WTC11 (cell line): Measurements from ENCODE around the gene EDDM3A.

Source experiments
- ATF1 ChIP-seq: sonication (generic); formaldehyde crosslinking; IDR thresholded peaks from 2 replicates; pipeline ENCODE4 v1.8.1; 2023; ENCODE audit warnings: mild to moderate bottlenecking, moderate library complexity, missing genetic modification reagents
- GABPB1 ChIP-seq: sonication (generic); formaldehyde crosslinking; IDR thresholded peaks from 2 replicates; pipeline ENCODE4 v1.8.1; 2023; ENCODE audit warnings: mild to moderate bottlenecking, missing genetic modification reagents
- RELA ChIP-seq: sonication (generic); formaldehyde crosslinking; IDR thresholded peaks from 2 replicates; pipeline ENCODE4 v1.8.1; 2022; ENCODE audit warnings: missing genetic modification reagents, mild to moderate bottlenecking, borderline replicate concordance
- ZNF263 ChIP-seq: sonication (generic); formaldehyde crosslinking; IDR thresholded peaks from 2 replicates; pipeline ENCODE4 v1.8.1; 2022; ENCODE audit warnings: low read depth, mild to moderate bottlenecking, moderate library complexity, missing genetic modification reagents
- TF ChIP-seq, protein P1 (sequence below): fragments of 200-600 bp; IDR thresholded peaks from 2 replicates; pipeline ENCODE4 v1.8.0; 2022; ENCODE audit warnings: antibody characterized with exemption
- TF ChIP-seq, protein P2 (sequence below): sonication (generic); formaldehyde crosslinking; IDR thresholded peaks from 2 replicates; pipeline ENCODE4 v1.8.0; 2022; ENCODE audit warnings: missing genetic modification reagents

DNA sequence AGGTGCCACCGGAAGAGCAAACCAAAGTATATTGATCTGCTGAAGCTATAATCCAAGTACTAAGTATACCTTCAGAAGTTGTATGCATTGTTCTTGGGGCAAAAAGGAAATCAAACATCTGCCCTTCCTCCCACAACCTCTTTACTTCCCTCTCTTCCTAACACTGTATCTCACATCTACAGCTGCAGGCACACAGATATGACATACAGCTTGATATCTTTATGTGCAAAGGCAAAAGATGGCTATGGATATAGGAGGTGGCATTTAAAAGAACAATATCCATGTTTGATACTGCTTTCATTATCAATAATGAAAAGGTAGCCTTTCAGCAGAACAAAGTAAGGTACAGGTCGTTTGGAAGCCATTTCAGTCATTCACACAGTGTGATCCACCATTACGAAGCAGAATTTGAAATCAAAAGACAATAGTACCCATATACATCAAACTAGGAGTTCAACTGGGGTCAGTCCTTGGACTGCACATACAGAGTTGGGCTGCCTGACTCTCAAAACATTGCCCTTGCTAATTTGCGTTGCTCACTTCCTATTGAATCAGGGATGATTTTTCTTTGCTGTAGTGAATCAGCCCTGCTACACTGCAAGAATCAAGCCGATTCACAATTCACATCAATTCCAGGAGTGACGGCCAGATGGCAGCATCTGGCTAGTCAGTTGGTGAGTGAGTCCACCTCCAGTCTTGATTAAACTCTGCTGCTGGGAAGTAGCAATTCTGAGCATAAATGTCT lies 48.2 kb upstream of the EDDM3A start:
- TF ChIP-seq RELA (CRISPR knock-in tag), result no peak
- TF ChIP-seq, protein P1, sequence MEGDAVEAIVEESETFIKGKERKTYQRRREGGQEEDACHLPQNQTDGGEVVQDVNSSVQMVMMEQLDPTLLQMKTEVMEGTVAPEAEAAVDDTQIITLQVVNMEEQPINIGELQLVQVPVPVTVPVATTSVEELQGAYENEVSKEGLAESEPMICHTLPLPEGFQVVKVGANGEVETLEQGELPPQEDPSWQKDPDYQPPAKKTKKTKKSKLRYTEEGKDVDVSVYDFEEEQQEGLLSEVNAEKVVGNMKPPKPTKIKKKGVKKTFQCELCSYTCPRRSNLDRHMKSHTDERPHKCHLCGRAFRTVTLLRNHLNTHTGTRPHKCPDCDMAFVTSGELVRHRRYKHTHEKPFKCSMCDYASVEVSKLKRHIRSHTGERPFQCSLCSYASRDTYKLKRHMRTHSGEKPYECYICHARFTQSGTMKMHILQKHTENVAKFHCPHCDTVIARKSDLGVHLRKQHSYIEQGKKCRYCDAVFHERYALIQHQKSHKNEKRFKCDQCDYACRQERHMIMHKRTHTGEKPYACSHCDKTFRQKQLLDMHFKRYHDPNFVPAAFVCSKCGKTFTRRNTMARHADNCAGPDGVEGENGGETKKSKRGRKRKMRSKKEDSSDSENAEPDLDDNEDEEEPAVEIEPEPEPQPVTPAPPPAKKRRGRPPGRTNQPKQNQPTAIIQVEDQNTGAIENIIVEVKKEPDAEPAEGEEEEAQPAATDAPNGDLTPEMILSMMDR, result peak; percentile 56; the same call in 1 of the 2 replicates
- no peak for TF ChIP-seq ZNF263 (CRISPR knock-in tag)
- no peak for TF ChIP-seq GABPB1 (CRISPR knock-in tag)
- TF ChIP-seq, protein P2, sequence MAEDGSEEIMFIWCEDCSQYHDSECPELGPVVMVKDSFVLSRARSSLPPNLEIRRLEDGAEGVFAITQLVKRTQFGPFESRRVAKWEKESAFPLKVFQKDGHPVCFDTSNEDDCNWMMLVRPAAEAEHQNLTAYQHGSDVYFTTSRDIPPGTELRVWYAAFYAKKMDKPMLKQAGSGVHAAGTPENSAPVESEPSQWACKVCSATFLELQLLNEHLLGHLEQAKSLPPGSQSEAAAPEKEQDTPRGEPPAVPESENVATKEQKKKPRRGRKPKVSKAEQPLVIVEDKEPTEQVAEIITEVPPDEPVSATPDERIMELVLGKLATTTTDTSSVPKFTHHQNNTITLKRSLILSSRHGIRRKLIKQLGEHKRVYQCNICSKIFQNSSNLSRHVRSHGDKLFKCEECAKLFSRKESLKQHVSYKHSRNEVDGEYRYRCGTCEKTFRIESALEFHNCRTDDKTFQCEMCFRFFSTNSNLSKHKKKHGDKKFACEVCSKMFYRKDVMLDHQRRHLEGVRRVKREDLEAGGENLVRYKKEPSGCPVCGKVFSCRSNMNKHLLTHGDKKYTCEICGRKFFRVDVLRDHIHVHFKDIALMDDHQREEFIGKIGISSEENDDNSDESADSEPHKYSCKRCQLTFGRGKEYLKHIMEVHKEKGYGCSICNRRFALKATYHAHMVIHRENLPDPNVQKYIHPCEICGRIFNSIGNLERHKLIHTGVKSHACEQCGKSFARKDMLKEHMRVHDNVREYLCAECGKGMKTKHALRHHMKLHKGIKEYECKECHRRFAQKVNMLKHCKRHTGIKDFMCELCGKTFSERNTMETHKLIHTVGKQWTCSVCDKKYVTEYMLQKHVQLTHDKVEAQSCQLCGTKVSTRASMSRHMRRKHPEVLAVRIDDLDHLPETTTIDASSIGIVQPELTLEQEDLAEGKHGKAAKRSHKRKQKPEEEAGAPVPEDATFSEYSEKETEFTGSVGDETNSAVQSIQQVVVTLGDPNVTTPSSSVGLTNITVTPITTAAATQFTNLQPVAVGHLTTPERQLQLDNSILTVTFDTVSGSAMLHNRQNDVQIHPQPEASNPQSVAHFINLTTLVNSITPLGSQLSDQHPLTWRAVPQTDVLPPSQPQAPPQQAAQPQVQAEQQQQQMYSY, result no peak
- TF ChIP-seq ATF1 (CRISPR knock-in tag), result no peak
